NCI-H345 treated with DMSO at 0.1 percent for 48 hours (cell line): ENCODE results near the gene PTX4.
"Not testable (repeated sequence)": the region's sequence is repeated elsewhere in the genome, so short reads cannot be mapped to it uniquely, and the experiment has no call there.

Experiments used
- DNase-seq: peaks from one replicate; lab custom pipeline; 2025; ENCODE audit not compliant: unreplicated experiment; lab: John Stamatoyannopoulos, UW

The PTX4 gene

DNA sequence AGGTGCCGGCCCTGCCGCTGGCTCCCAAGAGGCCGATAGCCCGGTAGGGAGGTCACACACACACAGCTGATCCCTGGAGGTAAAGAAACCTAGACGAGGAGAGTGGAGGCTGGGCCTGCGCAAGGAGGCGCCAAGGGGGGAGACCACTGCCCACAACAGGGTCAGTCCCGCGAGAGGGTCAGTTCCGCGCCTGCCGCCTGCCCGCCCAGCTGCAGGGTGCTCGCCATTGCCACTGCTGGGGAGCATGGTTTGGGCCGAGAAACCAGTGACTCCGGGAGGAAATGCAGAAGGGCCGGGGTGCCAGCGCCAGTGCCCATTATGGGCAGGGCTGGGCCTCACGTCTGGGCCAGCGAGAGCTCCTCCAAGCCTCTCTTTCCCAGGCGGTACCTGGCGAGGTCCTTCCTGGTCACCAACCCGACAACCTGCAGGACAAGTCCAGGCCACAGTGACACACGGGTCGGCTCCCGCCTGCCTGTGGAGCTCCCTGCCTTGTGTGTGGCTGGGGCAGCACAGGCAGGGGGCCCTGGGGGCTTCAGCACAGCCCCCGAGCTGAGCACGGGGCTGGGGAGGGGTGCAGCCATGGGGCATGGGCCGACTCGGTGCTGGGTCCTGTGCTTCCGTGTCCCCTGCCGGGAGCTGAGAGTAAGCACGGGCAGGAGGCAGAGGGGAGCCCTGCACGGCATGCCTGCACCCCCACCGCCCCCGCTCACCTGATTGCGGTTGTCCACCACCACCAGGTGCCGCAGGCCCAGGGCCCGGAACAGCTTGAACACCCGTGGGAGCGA, 42.3 kb downstream of the PTX4 start:
- no peak for DNase-seq

DNA sequence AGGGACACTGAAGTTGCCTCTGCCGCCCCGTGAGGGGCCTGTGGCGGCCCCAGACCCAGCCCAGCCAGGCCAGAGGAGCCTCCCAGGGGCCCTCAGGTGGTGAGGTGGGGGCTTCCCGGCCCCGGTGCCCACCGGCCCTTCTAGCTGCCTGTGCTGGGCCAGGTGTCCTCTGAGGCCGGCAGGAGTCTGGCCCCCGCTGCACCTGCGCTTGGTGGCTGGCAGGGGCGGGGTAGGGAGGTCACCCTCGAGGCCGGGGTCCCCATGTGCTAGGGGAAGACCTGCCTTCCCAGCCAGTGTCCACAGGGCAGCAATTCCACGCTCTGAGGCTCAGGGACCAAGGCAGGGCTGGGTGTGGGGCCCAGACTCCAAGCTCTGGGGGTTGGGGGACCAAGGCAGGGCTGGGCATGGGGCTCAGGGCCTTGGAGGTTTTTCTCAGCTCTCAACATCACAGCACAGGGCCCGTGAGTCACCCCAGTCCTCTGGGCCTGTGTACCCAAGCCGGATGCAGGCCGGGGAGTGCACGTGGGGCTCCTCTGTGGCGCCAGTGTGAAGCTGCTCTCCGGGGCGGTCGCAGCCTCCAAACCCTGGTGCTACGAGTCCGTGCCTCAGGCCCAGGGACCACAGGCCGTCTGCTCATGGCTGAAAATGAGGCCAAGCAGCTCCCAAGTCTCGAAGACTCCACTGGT, 43.1 kb downstream of the PTX4 start:
- DNase-seq: no peak

DNA sequence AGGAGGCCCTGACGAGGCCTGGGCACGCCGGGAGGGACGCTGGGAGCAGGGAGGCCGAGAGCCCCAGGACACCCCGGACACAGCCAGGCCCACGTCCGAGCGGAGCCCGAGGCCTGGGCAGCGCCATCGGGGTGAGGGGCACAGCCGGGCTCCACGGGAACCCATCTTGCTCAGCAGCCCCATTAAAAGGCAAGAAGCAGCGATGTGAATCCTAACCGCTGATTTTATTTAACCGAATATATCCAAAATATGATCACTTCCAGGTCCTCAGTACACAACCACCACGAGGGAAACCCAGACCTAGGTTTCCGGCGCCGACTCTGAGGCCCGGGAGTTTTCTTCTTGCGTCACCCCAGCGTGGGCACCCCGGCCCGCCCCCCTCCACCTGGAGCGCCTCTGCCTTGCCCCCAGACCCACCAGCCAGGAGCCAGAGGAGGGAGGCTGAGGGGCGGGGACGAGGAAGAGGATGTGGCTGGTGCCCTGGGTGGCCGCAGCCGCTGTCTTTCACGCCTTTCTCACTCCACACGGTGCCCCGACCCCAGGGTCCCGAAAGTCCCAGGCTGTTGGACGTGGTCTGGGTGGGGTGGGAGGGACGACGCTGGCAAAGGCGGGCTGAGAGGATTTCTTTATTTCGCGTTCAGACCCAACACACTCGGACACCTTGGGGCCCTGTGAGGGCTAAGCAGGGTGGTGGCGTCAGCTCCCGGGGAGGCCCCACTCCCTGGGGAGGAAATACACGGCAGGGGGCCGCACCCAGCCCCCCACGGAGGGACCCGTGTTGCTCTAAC, 43.8 kb downstream of the PTX4 start:
- no peak for DNase-seq

DNA sequence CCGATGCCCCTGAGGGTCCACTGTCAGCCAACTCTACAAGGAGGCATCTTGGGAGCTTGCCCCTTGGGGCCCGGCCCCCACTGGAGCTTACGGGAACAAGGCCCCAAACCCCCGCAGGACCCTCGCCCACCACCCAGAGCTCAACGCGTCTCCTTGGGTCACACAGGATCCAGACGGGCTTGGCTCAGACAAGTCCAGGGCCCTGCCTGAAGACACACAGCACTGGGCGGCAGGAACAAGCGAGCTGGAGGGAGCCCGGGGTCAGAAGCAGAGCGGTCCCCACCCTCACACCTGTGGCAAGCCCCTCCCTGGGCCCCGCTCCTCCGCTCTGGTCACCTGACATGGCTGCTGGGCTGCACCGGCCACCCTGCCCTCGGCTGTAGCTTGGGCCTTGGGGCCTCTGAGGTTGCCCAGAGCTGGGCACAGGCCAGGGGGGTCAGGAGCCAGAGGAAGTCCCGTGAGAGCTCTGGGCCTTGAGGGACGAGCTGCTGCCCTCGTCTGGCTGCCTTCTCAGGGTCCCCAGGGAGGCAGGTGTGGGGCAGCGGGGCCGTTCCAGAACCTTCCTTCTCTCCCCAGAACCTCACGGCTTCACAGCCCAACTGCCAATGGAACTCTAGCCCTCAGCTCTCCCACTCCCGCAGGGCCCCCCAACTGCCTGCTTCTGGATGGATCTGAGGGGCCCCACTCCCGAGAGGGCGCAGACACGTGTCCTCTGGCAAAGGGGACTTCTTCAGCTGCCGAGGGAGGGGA, 44.6 kb downstream of the PTX4 start, which contains the start of gene CCDC154:
TSS of gene CCDC154 (minus strand) at position 577 of the 750 bp plus-strand sequence. CDS start at position 343, 234 bp downstream.
- no peak for DNase-seq

DNA sequence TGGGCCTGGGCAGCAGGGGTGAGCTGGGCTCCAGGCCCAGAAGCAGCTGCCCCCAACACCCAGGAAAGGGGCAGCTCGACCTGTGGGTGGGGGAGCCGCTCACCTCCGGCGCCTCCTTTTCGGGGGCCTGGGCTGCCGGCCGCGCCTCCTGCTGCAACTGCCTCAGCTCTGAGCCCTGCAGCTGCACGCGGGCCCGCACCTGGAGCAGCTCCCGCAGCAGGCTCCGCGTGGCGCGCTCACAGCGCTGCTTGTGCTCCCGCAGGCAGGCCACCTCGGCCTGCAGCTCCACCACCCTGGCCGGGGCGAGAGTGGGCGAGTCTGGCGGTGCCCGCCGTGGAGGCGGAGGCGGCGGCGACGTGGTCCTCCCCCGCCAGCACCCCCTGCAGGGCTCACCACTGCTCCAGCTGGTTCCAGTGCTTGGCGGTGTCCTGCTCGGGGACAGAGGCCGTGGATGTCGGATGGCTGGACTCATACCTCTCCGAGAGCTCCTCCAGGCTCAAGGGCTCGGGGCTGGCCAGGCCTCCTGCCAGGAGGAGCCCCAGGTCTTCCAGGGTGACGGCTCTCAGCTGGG, 45.3 kb downstream of the PTX4 start:
- no peak for DNase-seq

DNA sequence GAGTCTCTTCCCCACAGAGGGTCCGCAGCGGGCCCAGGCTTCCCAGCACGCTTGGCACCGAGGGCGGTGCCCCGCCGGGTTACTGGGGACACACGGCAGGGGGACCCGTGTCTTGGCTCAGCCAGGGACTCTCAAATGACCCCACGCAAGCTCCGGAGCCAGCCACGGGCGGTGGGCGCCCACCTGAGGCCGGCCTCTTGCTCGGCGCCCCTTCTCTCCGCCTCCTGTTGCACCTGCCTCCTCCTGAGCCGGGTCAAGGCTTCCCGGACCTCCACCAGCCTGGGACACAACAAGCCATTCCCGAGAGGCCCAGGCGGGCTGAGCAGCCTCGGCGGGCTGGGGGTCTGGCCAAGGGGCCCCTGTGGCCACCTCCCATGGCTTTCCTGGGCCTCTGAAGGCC, 46.0 kb downstream of the PTX4 start:
- no peak for DNase-seq

DNA sequence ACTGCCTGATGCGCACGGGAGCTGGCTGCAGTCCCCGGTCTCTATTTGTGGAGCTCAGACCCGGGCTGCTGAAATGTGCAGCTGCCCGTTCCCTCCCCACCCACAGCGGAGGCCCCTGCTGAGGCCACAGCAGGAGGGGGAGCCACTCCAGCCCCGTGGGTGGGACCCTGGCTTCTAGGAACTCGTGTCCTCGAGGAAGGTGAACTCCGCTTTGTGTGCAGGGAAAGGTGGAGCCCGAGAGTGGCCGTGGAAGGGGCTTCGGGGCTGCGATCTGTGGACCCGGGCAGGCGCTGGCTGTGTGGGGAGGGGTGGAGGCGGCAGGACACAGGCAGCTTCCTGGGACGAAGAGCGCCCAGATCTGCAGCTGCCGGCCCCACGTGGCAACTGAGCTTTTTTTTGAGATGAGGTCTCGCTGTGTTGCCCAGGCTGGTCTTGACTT, 47.3 kb downstream of the PTX4 start:
- DNase-seq: no peak

DNA sequence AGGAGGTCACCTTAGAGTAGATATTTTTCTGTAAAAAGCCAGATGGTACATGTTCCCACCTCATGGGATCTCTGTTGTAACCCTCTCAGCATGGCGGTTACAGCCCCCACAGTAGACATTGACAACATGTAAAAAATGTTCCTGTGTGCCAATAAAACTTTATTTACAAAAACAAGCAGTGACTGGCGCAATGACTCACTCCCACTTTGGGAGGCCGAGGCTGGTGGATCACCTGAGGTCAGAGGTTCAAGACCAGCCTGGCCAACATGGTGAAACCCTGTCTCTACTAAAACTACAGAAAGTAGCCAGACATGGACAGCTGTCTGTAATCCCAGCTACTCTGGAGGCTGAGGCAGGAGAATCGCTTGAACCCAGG, 49.1 kb downstream of the PTX4 start:
- DNase-seq: not testable (repeated sequence)

DNA sequence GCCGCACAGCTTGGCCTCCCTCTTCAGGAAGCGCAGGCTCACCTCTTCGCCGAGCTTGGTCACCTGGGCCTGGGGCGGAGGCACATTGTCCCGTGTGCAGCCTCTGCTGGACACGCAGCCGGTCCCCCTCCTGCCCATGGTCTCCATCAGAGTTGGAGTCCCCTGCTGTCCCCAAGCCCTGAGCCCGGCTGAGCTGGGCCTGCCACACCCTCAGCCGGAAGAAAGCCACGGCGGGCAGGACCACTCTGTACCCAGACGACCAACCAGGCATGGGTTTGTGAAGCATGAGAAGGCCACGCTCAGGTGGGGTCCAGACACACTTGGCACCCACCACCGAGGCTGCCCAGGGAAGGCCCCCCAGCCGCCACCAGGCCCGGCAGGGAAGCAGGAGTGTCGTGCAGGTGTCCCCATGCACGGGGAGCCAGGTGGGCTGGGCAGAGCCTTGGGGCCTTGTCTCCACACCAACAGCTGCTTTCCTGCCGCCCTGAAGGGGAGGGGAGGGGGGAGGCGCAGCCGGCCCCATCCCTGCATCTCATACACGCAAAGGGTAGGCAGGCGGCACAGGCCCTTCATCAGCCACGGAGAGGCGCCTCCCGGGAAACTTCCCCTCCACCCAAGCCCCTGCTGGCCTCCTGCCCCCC, 49.6 kb downstream of the PTX4 start:
- DNase-seq: peak; percentile 45

DNA sequence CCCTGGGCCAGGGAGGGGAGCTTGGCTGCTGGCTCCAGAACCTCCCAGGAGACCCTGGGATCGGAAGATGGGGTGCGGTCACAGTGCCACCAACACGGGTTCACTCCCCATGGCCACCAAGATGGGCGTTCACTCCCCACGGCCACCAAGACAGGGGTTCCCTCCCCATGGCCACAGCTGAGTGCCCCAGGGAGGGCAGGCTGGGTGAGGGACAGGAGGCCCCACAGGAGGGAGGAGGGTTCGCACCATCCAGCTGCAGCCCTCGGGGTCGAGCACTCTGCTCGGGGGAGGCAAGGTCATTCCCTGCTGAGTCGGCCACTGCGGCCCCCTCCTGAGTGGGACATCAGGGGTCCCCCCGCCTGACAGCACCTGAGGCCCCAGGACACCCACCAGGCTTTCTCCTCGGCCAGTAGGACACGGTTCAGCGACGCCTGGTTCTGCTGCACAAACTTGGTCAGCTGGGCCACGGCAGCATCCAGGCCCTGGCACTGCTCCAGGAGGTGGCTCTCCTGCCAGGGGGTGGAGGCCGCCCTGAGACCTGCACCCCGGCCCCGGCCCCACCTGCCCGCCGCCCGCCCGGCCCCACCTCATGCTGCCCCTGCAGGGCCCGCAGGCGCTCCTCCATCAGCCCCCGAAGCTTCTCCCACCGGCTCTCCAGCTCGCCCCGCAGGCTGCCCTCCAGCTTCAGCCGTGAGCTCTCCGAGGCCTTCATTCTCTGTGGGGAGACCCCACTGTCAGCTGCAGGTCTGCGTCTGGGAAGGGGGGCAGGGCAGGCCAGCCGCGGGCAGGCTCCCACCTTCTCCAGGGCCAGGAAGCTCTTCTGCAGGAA, 50.3 kb downstream of the PTX4 start:
- no peak for DNase-seq

DNA sequence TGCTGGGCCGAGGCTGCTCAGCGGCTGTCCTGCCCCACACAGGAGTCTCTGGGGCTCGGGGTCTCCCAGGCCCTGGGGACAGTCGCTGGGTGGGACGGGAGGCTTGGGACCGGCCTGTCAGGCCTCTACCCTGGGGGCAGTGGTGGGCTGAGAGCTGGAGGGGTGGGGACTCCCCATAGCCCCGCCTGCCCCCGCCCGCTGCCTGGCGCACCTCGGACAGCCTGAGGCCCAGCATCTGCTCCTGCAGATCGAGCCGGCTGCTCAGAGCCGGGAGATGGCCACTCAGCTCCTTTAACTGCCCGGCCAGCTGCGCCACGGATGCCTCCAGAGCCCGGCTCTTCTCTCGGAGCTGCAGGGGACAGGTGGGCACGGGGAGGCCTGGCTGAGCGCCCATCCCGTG, 51.1 kb downstream of the PTX4 start:
- no peak for DNase-seq

DNA sequence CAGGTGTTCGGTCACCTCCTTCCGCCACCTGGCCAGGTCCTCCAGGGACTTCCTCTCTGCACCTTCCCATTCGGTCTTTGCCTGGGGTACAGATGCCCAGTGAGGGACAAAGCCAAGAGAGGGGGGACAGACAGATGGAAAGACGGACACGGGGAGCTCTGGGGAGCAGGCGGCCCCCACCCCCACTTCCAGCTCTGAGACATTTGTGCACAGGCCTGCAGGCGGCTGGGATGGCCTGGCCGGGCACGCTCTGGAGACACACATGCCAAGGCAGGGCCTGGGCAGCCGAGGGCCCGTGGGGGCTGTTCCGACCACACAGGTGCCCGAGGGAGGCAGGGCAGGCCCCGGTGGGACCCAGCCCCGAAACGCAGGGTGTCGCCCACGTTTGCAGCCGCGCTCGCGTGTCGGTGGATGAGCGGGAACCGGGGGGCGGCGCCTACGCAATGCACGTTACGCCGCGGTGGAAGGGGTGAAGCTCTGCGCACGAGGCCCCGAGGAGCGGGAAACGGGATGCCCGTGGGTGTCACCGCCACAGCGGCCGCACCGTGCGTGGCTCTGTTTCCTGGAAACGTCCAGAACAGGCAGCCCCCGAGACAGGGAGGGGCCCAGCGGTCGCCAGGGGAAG, 51.9 kb downstream of the PTX4 start:
- no peak for DNase-seq

DNA sequence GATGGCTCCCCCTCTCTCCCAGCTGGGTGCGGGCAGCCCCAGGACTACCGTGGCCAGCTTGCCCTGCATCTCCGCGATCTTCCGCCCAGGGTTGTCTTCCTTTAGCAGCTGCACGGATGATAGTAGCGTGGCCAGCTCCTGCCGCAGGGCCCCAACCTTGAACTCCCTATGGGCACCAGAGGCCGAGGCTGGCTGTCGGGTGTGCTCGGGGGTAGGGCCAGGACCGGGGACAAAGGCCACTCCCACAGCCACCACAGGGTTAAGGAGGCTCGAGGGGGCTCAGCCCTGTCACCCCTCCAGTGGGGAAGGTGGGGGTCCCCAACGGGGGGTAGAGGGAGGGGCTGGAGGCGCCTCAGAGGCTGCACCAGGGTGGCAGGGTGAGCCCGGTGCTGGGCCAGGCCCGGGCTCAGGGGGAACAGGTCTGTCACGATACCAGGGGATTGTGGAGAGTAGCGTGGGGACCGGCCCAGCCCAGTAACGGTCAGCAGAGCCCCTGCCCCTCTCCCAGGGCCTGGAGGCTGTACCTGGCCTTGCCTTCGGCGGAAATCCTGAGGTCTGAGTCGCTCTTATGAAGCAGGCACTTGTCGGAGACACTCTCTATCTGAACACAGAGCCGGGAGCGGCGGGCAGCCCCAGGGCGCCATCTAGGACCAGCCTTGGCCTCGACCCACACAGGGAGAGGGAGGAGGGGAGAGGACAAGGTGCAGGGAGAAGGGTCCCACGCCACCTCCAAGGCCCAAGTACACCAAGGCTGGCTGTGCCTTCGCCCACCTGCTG, 52.6 kb downstream of the PTX4 start:
- DNase-seq: no peak
